Mesodermal cell (in vitro differentiated cells): ENCODE results near the gene GPR27.
A peak's percentile ranks its signal among the peaks of the same experiment; 100 is the strongest.

Experiments used
- H3K27ac ChIP-seq: 2 replicates; pipeline ENCODE4 v1.7.0; 2013; ENCODE audit warnings: mild to moderate bottlenecking, low read depth, low read length, moderate library complexity; ENCODE audit not compliant: severe bottlenecking
- H3K36me3 ChIP-seq: 2 replicates; pipeline ENCODE4 v1.7.1; 2013; ENCODE audit warnings: mild to moderate bottlenecking, low read length, moderate library complexity; ENCODE audit not compliant: control insufficient read depth, insufficient read depth
- H3K4me1 ChIP-seq: one replicate; pipeline ENCODE4 v1.7.1; 2013; ENCODE audit warnings: mild to moderate bottlenecking, low read length; ENCODE audit not compliant: insufficient read depth, control insufficient read depth, poor library complexity, severe bottlenecking
- H3K4me3 ChIP-seq: 2 replicates; pipeline ENCODE4 v1.7.0; 2013; ENCODE audit warnings: low read length, control low read depth, mild to moderate bottlenecking; ENCODE audit not compliant: insufficient read depth, poor library complexity, severe bottlenecking; ENCODE audit errors: extremely low read depth
- H3K9me3 ChIP-seq: 2 replicates; pipeline ENCODE4 v1.7.1; 2013; ENCODE audit warnings: mild to moderate bottlenecking, low read length, moderate library complexity; ENCODE audit not compliant: control insufficient read depth
- WGBS, 2 experiments: methylation state at CpG; one replicate each; pipeline ENCODE4 v1.1.5; 2013; ENCODE audit warnings: missing lambda C conversion rate in 2 of 2; ENCODE audit not compliant: insufficient coverage in 2 of 2; 5-methylcytosine and 5-hydroxymethylcytosine counted together

GPR27 gene

GRCh38 chr3:71771126-71771525, 17.5 kb downstream of the GPR27 start:
- no peak overlapping the region for H3K4me3 ChIP-seq
- no peak overlapping the region for H3K27ac ChIP-seq
- WGBS, 2 experiments = 90 to 92% methylated on average over 4 of the region's 5 CpGs
- H3K9me3 ChIP-seq = no peaks in the 10 kb centered on the region
- no peaks in the 10 kb centered on the region for H3K36me3 ChIP-seq
- H3K4me1 ChIP-seq = no peaks in the 10 kb centered on the region

- H3K4me3 ChIP-seq = no peak overlapping the region
- no peaks in the 10 kb centered on the region for H3K36me3 ChIP-seq
- WGBS, 2 experiments = 40% methylated on average over 1 of the region's 1 CpG; no CpG with 5 or more reads in 1 of the 2 experiments
- H3K9me3 ChIP-seq = no peaks in the 10 kb centered on the region
- no peak overlapping the region for H3K27ac ChIP-seq
- no peaks in the 10 kb centered on the region for H3K4me1 ChIP-seq
Measured at GRCh38 chr3:71771884-71772283, 18.2 kb downstream of the GPR27 start.

GRCh38 chr3:71776538-71776937, 22.9 kb downstream of the GPR27 start:
- H3K27ac ChIP-seq = no peak overlapping the region
- 61 to 65% methylated on average over 6 of the region's 6 CpGs for WGBS, 2 experiments
- no peaks in the 10 kb centered on the region for H3K4me1 ChIP-seq
- H3K4me3 ChIP-seq = no peak overlapping the region
- H3K36me3 ChIP-seq = no peaks in the 10 kb centered on the region
- H3K9me3 ChIP-seq = no peaks in the 10 kb centered on the region

GRCh38 chr3:71778353-71778752, 24.7 kb downstream of the GPR27 start:
- H3K9me3 ChIP-seq = no peaks in the 10 kb centered on the region

GRCh38 chr3:71779674-71780377, 26.2 kb downstream of the GPR27 start:
- 70 to 83% methylated on average over 1 to 2 of the region's 6 CpGs for WGBS, 2 experiments
- Histone ChIP-seq H3K27ac (no peak overlapping the region), H3K36me3 (no peaks in the 10 kb centered on the region), H3K4me3 (no peak overlapping the region), H3K4me1 (no peaks in the 10 kb centered on the region), H3K9me3 (no peaks in the 10 kb centered on the region)

More at GRCh38 chr3:71778353-71778752, 24.7 kb downstream of the GPR27 start:
- no peak overlapping the region for H3K4me3 ChIP-seq
- no CpG with 5 or more reads among the region's 3 CpGs for WGBS, 2 experiments
- no peaks in the 10 kb centered on the region for H3K36me3 ChIP-seq
- no peak overlapping the region for H3K27ac ChIP-seq
- no peaks in the 10 kb centered on the region for H3K4me1 ChIP-seq

- Histone ChIP-seq H3K4me1 (no peaks in the 10 kb centered on the region), H3K36me3 (no peaks in the 10 kb centered on the region), H3K27ac (no peak overlapping the region), H3K9me3 (no peaks in the 10 kb centered on the region), H3K4me3 (no peak overlapping the region)
- 56 to 80% methylated on average over 3 of the region's 4 CpGs for WGBS, 2 experiments
Measured at GRCh38 chr3:71780430-71780829, 26.8 kb downstream of the GPR27 start.

GRCh38 chr3:71783152-71783551, 29.5 kb downstream of the GPR27 start:
- Histone ChIP-seq H3K4me1 (no peaks in the 10 kb centered on the region), H3K9me3 (no peaks in the 10 kb centered on the region), H3K27ac (no peak overlapping the region), H3K36me3 (no peaks in the 10 kb centered on the region), H3K4me3 (no peak overlapping the region)
- 40% methylated on average over 1 of the region's 1 CpG; no CpG with 5 or more reads in 1 of the 2 experiments for WGBS, 2 experiments

GRCh38 chr3:71784201-71784913, 30.7 kb downstream of the GPR27 start:
- Histone ChIP-seq H3K36me3 (no peaks in the 10 kb centered on the region), H3K27ac (no peak overlapping the region), H3K4me1 (no peaks in the 10 kb centered on the region), H3K9me3 (no peaks in the 10 kb centered on the region), H3K4me3 (peak overlapping the region; percentile 27)
- 1 to 2% methylated on average over 21 of the region's 23 CpGs for WGBS, 2 experiments

- peak within 1 kb of the TSS; percentile 27 for H3K4me3 ChIP-seq
- H3K4me1 ChIP-seq = no peaks in the 10 kb centered on the region
- H3K9me3 ChIP-seq = no peaks in the 10 kb centered on the region
- 1% methylated on average over 46 to 87 of the region's 89 CpGs for WGBS, 2 experiments
- H3K36me3 ChIP-seq = no peaks in the 10 kb centered on the region
- no peak within 1 kb of the TSS for H3K27ac ChIP-seq
Measured at GRCh38 chr3:71784914-71785531, 31.4 kb downstream of the GPR27 start, which contains the start of gene PROK2. PROK2 (minus strand) TSS chr3:71785148; CDS start chr3:71785052, 96 bp downstream.

- Histone ChIP-seq H3K9me3 (no peaks in the 10 kb centered on the region), H3K4me3 (peak overlapping the region; percentile 27), H3K36me3 (no peaks in the 10 kb centered on the region), H3K27ac (no peak overlapping the region), H3K4me1 (no peaks in the 10 kb centered on the region)
- WGBS, 2 experiments = 13 to 23% methylated on average over 17 to 20 of the region's 28 CpGs
Measured at GRCh38 chr3:71785532-71786216, 32.0 kb downstream of the GPR27 start.
